GM12875 (cell line): Measurements from ENCODE around the gene SLC25A29.
A peak's percentile ranks its signal among the peaks of the same experiment; 100 is the strongest.

Experiments used
- H3K4me3 ChIP-seq: one replicate; pipeline ENCODE4 v1.5.1; 2011; ENCODE audit warnings: low read depth, low read length, control low read depth
- TF ChIP-seq, protein P1 (sequence below): IDR thresholded peaks from 2 replicates; pipeline ENCODE4 v1.5.1; 2011; ENCODE audit warnings: low read depth, mild to moderate bottlenecking, control low read depth, inconsistent platforms, low read length, moderate library complexity, borderline replicate concordance; ENCODE audit not compliant: insufficient read depth

Gene SLC25A29

DNA sequence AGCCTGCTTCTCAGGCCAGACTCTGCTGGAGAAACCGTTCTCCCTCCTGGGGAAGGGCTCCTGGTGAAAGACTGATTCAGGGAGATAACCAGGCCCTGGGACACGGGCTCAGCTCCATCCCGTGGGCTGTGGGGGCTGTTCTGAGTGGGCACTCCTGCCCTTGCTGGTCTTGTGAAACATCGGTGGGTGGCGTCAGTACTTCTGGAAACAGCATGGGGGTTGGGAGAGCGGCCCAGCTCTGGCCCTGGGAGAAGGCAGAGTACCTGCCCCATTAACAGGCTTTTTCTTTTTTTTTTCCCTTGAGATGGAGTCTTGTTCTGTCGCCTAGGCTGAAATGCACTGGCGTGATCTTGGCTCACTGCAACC lies 17.7 kb upstream of the SLC25A29 start:
- H3K4me3 ChIP-seq = no peak overlapping the region
- TF ChIP-seq, protein P1, sequence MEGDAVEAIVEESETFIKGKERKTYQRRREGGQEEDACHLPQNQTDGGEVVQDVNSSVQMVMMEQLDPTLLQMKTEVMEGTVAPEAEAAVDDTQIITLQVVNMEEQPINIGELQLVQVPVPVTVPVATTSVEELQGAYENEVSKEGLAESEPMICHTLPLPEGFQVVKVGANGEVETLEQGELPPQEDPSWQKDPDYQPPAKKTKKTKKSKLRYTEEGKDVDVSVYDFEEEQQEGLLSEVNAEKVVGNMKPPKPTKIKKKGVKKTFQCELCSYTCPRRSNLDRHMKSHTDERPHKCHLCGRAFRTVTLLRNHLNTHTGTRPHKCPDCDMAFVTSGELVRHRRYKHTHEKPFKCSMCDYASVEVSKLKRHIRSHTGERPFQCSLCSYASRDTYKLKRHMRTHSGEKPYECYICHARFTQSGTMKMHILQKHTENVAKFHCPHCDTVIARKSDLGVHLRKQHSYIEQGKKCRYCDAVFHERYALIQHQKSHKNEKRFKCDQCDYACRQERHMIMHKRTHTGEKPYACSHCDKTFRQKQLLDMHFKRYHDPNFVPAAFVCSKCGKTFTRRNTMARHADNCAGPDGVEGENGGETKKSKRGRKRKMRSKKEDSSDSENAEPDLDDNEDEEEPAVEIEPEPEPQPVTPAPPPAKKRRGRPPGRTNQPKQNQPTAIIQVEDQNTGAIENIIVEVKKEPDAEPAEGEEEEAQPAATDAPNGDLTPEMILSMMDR = no peak

GRCh38 chr14:100323121-100323941 lies 17.1 kb upstream of the SLC25A29 start, which contains the start of gene SLC25A47:
Gene SLC25A47, plus strand, starts transcription at chr14:100323339. Its CDS starts 76 bp downstream, at chr14:100323415.
- H3K4me3 ChIP-seq = no peak within 1 kb of the TSS
- TF ChIP-seq, protein P1 = no peak

GRCh38 chr14:100322138-100322957 lies 16.1 kb upstream of the SLC25A29 start:
- H3K4me3 ChIP-seq = no peak overlapping the region
- TF ChIP-seq, protein P1 = no peak

GRCh38 chr14:100321473-100322137 lies 15.4 kb upstream of the SLC25A29 start:
- TF ChIP-seq, protein P1 = no peak
- H3K4me3 ChIP-seq = no peak overlapping the region

DNA sequence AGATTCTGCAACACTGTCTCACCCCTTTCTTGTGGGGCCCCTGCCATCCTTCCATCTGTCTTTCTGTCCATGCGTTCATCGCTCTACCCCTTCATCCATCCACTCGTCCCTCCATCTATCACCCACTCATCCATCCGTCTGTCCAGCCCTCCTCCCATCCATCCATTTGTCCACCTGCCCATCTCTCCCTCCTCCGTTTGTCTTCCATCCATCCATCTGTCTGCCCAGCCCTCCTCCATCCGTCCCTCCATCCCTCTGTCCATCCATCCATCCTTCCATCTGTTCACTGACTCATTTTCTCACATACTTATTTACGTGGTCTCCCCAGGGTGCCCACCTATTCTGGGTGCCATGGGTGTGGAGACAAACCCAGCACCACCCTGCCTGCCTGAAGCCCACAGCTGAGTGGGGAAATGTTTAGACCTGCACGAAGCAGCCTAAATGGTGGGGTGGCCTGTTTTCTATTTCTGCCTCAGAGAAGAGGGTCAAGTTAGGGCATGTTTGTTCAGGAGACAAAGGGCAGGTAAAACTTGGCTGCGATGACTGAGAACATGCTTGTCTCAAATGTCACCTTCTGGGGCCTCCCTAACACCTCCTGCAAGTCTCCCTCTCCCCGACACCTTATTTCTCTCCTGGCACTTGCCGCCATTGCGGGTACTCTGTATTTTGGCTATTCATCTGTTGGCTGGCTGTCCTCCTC lies 14.1 kb upstream of the SLC25A29 start:
- no peak overlapping the region for H3K4me3 ChIP-seq
- TF ChIP-seq, protein P1 = no peak

- H3K4me3 ChIP-seq = no peak overlapping the region
- TF ChIP-seq, protein P1 = peak; percentile 88
Observed at GRCh38 chr14:100317912-100318808, 11.9 kb upstream of the SLC25A29 start.
